Stimulated activated CD8-positive, alpha-beta memory T cell treated with anti-CD3 and anti-CD28 coated beads, Interleukin-7, amount 100 ng/mL, for 48 hours (primary cell): Measurements from ENCODE around the gene CDH13.
A peak's percentile ranks its signal among the peaks of the same experiment; 100 is the strongest.

Experiments
- DNase-seq, 2 donors: peaks; one replicate each; pipeline ENCODE4 v3.0.0-alpha.2; 2020; ENCODE audit warnings: low read depth in 1 of 2; ENCODE audit errors: extremely low read depth in 1 of 2

CDH13 gene

DNA sequence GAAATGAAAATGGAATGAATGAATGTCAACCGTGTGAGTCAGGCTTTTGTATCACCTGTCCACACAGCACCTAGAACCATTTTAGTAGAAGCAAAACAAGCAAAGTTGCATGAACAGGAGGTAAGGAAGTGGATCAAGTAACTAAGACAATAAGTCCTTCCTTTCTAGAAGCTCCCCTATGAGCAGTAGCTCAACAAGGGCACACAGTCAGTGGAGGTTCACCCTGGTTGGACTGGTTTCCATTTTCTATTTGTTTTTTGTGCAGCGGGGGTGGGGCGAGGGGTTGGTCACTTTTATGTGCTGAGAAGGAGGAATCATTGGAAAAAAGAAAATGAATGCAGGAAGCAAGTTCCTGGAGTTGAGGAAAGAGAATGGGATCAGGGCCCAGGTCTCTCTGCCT lies 1177.0 kb downstream of the CDH13 start:
- no peak for DNase-seq

DNA sequence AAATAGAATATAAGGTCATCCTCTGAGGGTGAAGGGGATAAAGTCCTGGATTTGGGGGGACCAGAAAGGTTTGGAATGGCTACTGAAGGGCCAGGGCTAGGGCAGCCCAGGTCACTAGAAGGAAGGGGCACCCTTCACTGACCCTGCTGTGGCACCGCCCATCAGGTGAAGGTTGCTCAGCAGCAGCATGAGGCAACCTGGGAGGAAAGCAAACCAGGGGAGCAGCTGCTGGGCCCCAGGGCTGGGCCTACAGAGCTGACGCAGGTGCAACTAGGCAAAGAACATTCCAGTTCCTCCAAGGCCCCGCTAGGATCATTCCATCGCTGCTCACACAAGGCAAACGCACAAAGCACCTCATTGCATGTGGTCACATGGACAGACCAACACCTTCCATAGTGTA lies 1177.6 kb downstream of the CDH13 start:
- DNase-seq: no peak

DNA sequence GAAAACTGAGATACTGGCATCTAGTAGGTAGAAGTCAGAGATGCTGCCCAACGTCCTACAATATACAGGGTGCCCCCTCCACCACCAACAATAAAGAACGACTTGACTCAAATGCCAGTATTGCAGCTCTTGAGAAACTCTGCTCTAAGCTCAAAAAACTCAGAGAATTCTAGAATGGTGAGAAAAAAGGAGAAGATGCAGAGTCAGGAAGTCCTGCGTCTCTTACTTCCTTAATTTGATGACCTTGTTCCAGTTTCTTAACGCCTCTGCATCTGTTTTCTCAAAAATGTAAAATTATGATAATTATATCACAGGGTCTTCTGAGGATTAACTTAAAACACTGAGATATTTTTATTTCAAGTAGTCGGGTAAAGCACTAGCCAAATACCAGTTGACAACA lies 1179.3 kb downstream of the CDH13 start:
- no peak for DNase-seq

DNA sequence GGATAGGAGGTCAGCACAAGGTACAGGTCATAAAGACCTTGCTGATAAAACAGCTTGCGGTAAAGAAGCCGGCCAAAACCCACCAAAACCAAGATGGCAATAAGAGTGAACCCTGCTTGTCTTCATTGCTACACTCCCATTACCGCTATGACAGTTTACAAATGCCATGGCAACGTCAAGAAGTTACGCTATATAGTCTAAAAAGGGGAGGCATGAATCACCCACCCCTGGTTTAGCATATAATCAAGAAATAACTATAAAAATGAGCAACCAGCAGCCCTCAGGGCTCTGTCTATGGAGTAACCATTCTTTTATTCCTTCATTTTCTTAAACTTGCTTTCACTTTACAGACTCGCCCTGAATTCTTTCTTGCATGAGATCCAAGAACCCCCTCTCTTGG lies 1180.0 kb downstream of the CDH13 start:
- DNase-seq: no peak

- no peak for DNase-seq
Measured at GRCh38 chr16:83807327-83807709, 1180.5 kb downstream of the CDH13 start.

GRCh38 chr16:83807710-83808572 lies 1181.2 kb downstream of the CDH13 start, which contains the start of gene HSBP1:
Gene HSBP1, plus strand, starts transcription at chr16:83807978. Its CDS starts 99 bp downstream, at chr16:83808077.
- peak; percentile 83 to 91 for DNase-seq

- no peak for DNase-seq
Measured at GRCh38 chr16:83808573-83809014, 1181.8 kb downstream of the CDH13 start.

DNA sequence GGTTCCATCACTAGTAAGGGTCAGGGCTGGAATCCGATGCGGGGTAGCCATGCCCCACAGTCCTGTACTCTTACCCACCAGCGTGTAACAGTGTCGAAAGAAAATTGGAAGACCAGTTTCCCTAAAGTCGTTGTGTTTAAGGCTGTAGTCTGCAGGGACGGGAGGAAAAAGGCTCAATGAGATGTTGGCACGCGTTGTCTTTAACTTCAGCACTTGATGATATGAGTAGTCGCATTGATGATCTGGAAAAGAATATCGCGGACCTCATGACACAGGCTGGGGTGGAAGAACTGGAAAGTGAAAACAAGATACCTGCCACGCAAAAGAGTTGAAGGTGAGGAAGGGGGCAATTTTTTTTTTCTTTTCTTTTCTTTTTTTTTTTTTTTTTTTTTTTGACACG lies 1182.3 kb downstream of the CDH13 start:
- DNase-seq: no peak

GRCh38 chr16:83810901-83811300 lies 1184.1 kb downstream of the CDH13 start:
- DNase-seq: no peak

- DNase-seq: no peak
Measured at GRCh38 chr16:83813823-83814658, 1187.3 kb downstream of the CDH13 start.

GRCh38 chr16:83814659-83814985 lies 1187.9 kb downstream of the CDH13 start:
- no peak for DNase-seq

GRCh38 chr16:83817022-83817421 lies 1190.3 kb downstream of the CDH13 start:
- no peak for DNase-seq

DNA sequence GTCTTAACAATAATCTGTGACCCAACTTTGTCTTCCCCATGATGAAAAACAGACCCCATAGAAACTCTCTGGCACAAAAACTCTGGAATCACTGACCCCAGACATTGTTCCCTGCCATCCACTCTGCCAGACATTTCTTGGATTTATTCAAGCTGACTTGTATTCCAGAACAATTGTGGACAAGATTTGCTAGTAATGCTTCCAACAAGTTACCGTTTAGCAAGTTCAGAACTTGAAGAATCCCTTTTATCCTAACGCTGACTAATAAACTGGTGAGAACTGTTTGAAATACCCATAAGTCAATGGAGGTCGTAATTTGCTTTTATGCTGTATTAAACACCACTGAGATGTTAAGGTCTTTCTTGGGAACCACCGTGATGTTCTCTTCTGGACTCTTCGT lies 1191.5 kb downstream of the CDH13 start:
- DNase-seq: no peak

DNA sequence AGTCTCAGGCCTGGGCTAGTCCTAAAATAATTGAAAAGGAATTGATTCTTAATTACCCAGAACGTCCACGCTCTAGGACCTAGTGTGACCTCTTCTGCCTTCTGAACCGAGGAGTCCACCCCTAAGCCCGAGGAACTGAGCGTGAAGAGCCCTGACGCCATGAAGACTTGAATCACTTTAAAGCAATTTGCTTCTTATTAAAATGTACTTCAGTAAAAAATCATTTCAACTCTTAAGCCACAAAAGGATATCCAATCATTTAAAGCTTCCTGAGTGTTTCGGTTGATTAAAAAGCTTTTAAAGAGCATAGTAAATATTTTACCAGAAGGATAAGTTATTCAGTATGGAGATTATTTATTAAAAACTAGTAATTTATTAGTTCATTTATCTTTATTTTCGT lies 1192.6 kb downstream of the CDH13 start:
- no peak for DNase-seq

GRCh38 chr16:83826146-83826913 lies 1199.6 kb downstream of the CDH13 start:
- DNase-seq: peak; percentile 43 to 55

GRCh38 chr16:83830091-83830768 lies 1203.5 kb downstream of the CDH13 start:
- DNase-seq: no peak

- no peak for DNase-seq
Measured at GRCh38 chr16:83830769-83831455, 1204.1 kb downstream of the CDH13 start.

DNA sequence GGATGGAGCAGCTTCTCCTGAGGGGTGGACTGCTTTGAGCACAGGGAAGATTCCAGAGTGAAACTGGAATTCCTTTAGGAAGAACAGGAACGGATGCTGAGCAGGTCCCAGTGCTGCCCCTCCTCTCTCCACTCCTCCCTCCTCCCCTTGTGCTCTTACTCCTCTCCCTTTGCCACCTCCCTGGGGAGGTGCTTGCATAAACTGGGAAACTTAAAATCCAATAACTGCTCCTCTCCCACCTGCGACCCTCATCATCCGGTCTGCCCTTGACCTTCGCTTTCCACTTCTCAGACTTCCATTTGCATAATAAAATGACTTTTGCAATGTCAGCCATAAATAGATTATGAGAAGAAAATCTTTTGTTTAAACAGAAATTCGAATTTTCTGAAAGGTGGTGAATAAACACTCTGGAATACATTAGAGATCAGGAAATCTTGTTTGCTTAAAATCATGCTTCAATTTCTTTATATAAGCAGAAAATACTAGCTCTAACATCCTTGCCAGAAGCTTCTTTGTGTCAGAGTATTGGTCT lies 1204.8 kb downstream of the CDH13 start:
- DNase-seq: no peak

GRCh38 chr16:83833921-83834320 lies 1207.2 kb downstream of the CDH13 start:
- DNase-seq: no peak
